ENCODE results near the gene ABCG4. TPM values are rescaled to one million over a fixed set of nuclear protein-coding genes. Genes with fewer than 3 reads are reported as not detected.
A peak's percentile ranks its signal among the peaks of the same experiment; 100 is the strongest.
"Not testable (repeated sequence)": the region's sequence is repeated elsewhere in the genome, so short reads cannot be mapped to it uniquely, and the experiment has no call there.

ABCG4 gene
- 0.68 TPM for polyA plus RNA-seq (2012; ENCODE audit: insufficient read depth, insufficient read length)

GRCh38 chr11:119149018-119149785 lies at the start of gene ABCG4:
ABCG4 (plus strand) TSS chr11:119149052; CDS start chr11:119149966, 914 bp downstream.
- peak within 1 kb of the TSS; percentile 37 for H3K4me3 ChIP-seq (ENCODE audit: low read length)
- DNase-seq (ENCODE audit: low read depth, low spot score): no peak

- H3K4me3 ChIP-seq (ENCODE audit: low read length): no peak overlapping the region
- DNase-seq (ENCODE audit: low read depth, low spot score): no peak
Observed at GRCh38 chr11:119099711-119100110, 49.1 kb upstream of the ABCG4 start.

GRCh38 chr11:119100246-119100970 lies 48.4 kb upstream of the ABCG4 start:
- H3K4me3 ChIP-seq (ENCODE audit: low read length): peak overlapping the region; percentile 67
- no peak for DNase-seq (ENCODE audit: low read depth, low spot score)

- no peak for DNase-seq (ENCODE audit: low read depth, low spot score)
- H3K4me3 ChIP-seq (ENCODE audit: low read length): peak overlapping the region; percentile 67
Observed at GRCh38 chr11:119100994-119101758, 47.7 kb upstream of the ABCG4 start.

- peak within 1 kb of the TSS; percentile 67 for H3K4me3 ChIP-seq (ENCODE audit: low read length)
- peak; percentile 94 for DNase-seq (ENCODE audit: low read depth, low spot score)
Observed at GRCh38 chr11:119101759-119102423, 47.0 kb upstream of the ABCG4 start, which contains the start of gene DPAGT1. DPAGT1 (minus strand) TSS chr11:119101853; CDS start chr11:119101655, 198 bp downstream.

GRCh38 chr11:119103161-119103664 lies 45.6 kb upstream of the ABCG4 start:
- not testable (repeated sequence) for H3K4me3 ChIP-seq (ENCODE audit: low read length); DNase-seq (ENCODE audit: low read depth, low spot score)

- DNase-seq (ENCODE audit: low read depth, low spot score): no peak
- H3K4me3 ChIP-seq (ENCODE audit: low read length): no peak overlapping the region
Observed at GRCh38 chr11:119103793-119104192, 45.1 kb upstream of the ABCG4 start.

- H3K4me3 ChIP-seq (ENCODE audit: low read length): peak within 1 kb of the TSS; percentile 85
- peak; percentile 92 for DNase-seq (ENCODE audit: low read depth, low spot score)
Observed at GRCh38 chr11:119106564-119107537, 42.0 kb upstream of the ABCG4 start, which contains the start of gene C2CD2L. C2CD2L (plus strand) TSS chr11:119107344; CDS start chr11:119107742, 398 bp downstream.

- DNase-seq (ENCODE audit: low read depth, low spot score): no peak
- H3K4me3 ChIP-seq (ENCODE audit: low read length): peak overlapping the region; percentile 85
Observed at GRCh38 chr11:119107538-119108145, 41.2 kb upstream of the ABCG4 start.

GRCh38 chr11:119108146-119108856 lies 40.6 kb upstream of the ABCG4 start:
- H3K4me3 ChIP-seq (ENCODE audit: low read length): peak overlapping the region; percentile 85
- DNase-seq (ENCODE audit: low read depth, low spot score): peak; percentile 62

- H3K4me3 ChIP-seq (ENCODE audit: low read length): peak overlapping the region; percentile 85
Observed at GRCh38 chr11:119108857-119109221, 40.0 kb upstream of the ABCG4 start.

GRCh38 chr11:119109843-119110242 lies 39.0 kb upstream of the ABCG4 start:
- DNase-seq (ENCODE audit: low read depth, low spot score): no peak
- no peak overlapping the region for H3K4me3 ChIP-seq (ENCODE audit: low read length)

More at GRCh38 chr11:119108857-119109221, 40.0 kb upstream of the ABCG4 start:
- DNase-seq (ENCODE audit: low read depth, low spot score): no peak

GRCh38 chr11:119110439-119110838 lies 38.4 kb upstream of the ABCG4 start:
- DNase-seq (ENCODE audit: low read depth, low spot score): no peak
- H3K4me3 ChIP-seq (ENCODE audit: low read length): no peak overlapping the region

- H3K4me3 ChIP-seq (ENCODE audit: low read length): no peak overlapping the region
- no peak for DNase-seq (ENCODE audit: low read depth, low spot score)
Observed at GRCh38 chr11:119111361-119111925, 37.4 kb upstream of the ABCG4 start.

- H3K4me3 ChIP-seq (ENCODE audit: low read length): no peak overlapping the region
- no peak for DNase-seq (ENCODE audit: low read depth, low spot score)
Observed at GRCh38 chr11:119112314-119113020, 36.4 kb upstream of the ABCG4 start.

- no peak overlapping the region for H3K4me3 ChIP-seq (ENCODE audit: low read length)
- no peak for DNase-seq (ENCODE audit: low read depth, low spot score)
Observed at GRCh38 chr11:119113716-119114115, 35.1 kb upstream of the ABCG4 start.
